PC-9 (cell line): ENCODE results near the gene PPM1B. TPM values are rescaled to one million over a fixed set of nuclear protein-coding genes. Genes with fewer than 3 reads are reported as not detected.

Experiments used
- BruUV-seq: library from RNA; stranded (reverse); fragments of 400-500 nt; replicated peaks from 2 replicates; lab custom pipeline; 2021; lab: Mats Ljungman, UMichigan
- CTCF ChIA-PET: fragments of 300-600 bp; sonication (Branson Sonifier 250); formaldehyde crosslinking; loops from one replicate; lab custom pipeline; 2022; ENCODE audit warnings: antibody characterized with exemption; lab: Charles Lee
- POLR2A ChIA-PET: fragments of 300-600 bp; sonication (Branson Sonifier 250); formaldehyde crosslinking; loops from one replicate; lab custom pipeline; 2022; ENCODE audit warnings: antibody characterized with exemption; ENCODE audit not compliant: unreplicated experiment; lab: Charles Lee
- DNase-seq, 2 experiments: peaks; one replicate each; pipeline versions ENCODE4 v3.0.0 to v3.0.0-alpha.2; 2015 to 2022; ENCODE audit warnings: mixed read lengths in 1 of 2
- H2AFZ ChIP-seq: fragments of 200-600 bp; sonication (generic); 2 replicates; pipeline ENCODE4 v1.8.1; 2017; ENCODE audit warnings: antibody characterized with exemption
- H3F3A ChIP-seq: fragments of 200-600 bp; sonication (generic); 2 replicates; pipeline ENCODE4 v1.8.1; 2017; ENCODE audit warnings: antibody characterized with exemption, mild to moderate bottlenecking, low read depth; ENCODE audit not compliant: insufficient read depth
- H3K27ac ChIP-seq: fragments of 200-600 bp; sonication (generic); 2 replicates; pipeline ENCODE4 v1.6.1; 2016; ENCODE audit warnings: mixed run types
- H3K27me3 ChIP-seq: fragments of 200-600 bp; sonication (generic); 2 replicates; pipeline ENCODE4 v1.6.1; 2016; ENCODE audit warnings: low read depth, mixed run types; ENCODE audit not compliant: insufficient read depth
- H3K36me3 ChIP-seq: fragments of 200-600 bp; sonication (generic); 2 replicates; pipeline ENCODE4 v1.6.1; 2016; ENCODE audit warnings: low read depth, mixed run types
- H3K4me1 ChIP-seq: fragments of 200-600 bp; sonication (generic); replicated peaks from 2 replicates; pipeline ENCODE4 v1.6.1; 2016; ENCODE audit warnings: mixed run types; ENCODE audit not compliant: insufficient read depth
- H3K4me2 ChIP-seq: fragments of 200-600 bp; sonication (generic); 2 replicates; pipeline ENCODE4 v1.6.1; 2017; ENCODE audit warnings: mixed run types
- H3K4me3 ChIP-seq: fragments of 200-600 bp; sonication (generic); 2 replicates; pipeline ENCODE4 v1.6.1; 2016; ENCODE audit warnings: mixed run types
- H3K79me2 ChIP-seq: fragments of 200-600 bp; sonication (generic); 2 replicates; pipeline ENCODE4 v1.6.1; 2017; ENCODE audit warnings: low read depth, mixed run types
- H3K9me2 ChIP-seq: fragments of 200-600 bp; sonication (generic); 2 replicates; pipeline ENCODE4 v1.8.1; 2017; ENCODE audit warnings: mild to moderate bottlenecking; ENCODE audit not compliant: insufficient read depth
- H3K9me3 ChIP-seq: fragments of 200-600 bp; sonication (generic); 2 replicates; pipeline ENCODE4 v1.8.1; 2016; ENCODE audit warnings: low read depth; ENCODE audit not compliant: insufficient read depth
- H4K20me1 ChIP-seq: fragments of 200-600 bp; sonication (generic); 2 replicates; pipeline ENCODE4 v1.8.1; 2017; ENCODE audit not compliant: insufficient read depth
- CTCF ChIP-seq: fragments of 200-600 bp; sonication (generic); conservative IDR thresholded peaks from 2 replicates; pipeline ENCODE4 v1.6.1; 2017; ENCODE audit warnings: mixed run types, antibody characterized with exemption, mild to moderate bottlenecking, moderate library complexity
- EZH2 ChIP-seq: fragments of 200-600 bp; sonication (generic); IDR thresholded peaks from 2 replicates; pipeline ENCODE4 v1.8.0; 2017; ENCODE audit warnings: antibody characterized with exemption, low read depth
- intact Hi-C: fragments of 100-400 bp; cut with micrococcal nuclease; formaldehyde crosslinking; loops from one replicate; pipeline ENCODE4 v1.10.0; 2022; ENCODE audit not compliant: unreplicated experiment
- total RNA-seq: library from RNA; stranded (reverse); gene quantifications from 2 replicates; pipeline ENCODE4 v1.2.3, GENCODE V29; 2021

PPM1B gene
- total RNA-seq, 1 experiment from 2014 or later: 45.0 TPM

GRCh38 chr2:44137048-44137447 is 31.6 kb upstream of the PPM1B start:
- no peak overlapping the region for H2AFZ ChIP-seq
- no TSS peak for BruUV-seq
- no peak for DNase-seq
- H3K4me3 ChIP-seq: no peak overlapping the region
- CTCF ChIA-PET: interaction anchor here (0.5 kb wide), 1 partner anchor 17 kb away, joined by 5 read pairs; no protein-coding TSS in a partner anchor
- peak overlapping the region; percentile 40; the same call in 1 of the 2 replicates for H3K27ac ChIP-seq
- H3K79me2 ChIP-seq: no peaks in the 10 kb centered on the region
- peaks cover 24% of the 10 kb centered on the region for H3K4me1 ChIP-seq
- peaks cover 18% of the 10 kb centered on the region; the same call in 1 of the 2 replicates for H3F3A ChIP-seq
- intact Hi-C loops: loop anchor here (2.0 kb wide), 1 partner anchor 30 kb away; no protein-coding TSS in a partner anchor
- POLR2A ChIA-PET: interaction anchor here (0.6 kb wide), 1 partner anchor 34 kb away, joined by 3 read pairs; no protein-coding TSS in a partner anchor
- H3K4me2 ChIP-seq: no peak overlapping the region
- TF ChIP-seq EZH2: no peak
- TF ChIP-seq CTCF: no peak
- H3K36me3 ChIP-seq: no peaks in the 10 kb centered on the region
- no peaks in the 10 kb centered on the region for H3K27me3 ChIP-seq
- no peaks in the 10 kb centered on the region for H3K9me2 ChIP-seq
- H4K20me1 ChIP-seq: no peaks in the 10 kb centered on the region
- H3K9me3 ChIP-seq: no peaks in the 10 kb centered on the region

GRCh38 chr2:44137872-44138551 is 30.7 kb upstream of the PPM1B start:
- ChIA-PET POLR2A (interaction anchor here (0.6 kb wide), 1 partner anchor 33 kb away, joined by 3 read pairs; no protein-coding TSS in a partner anchor), CTCF (no interaction called here)
- Histone ChIP-seq H3K9me3 (no peaks in the 10 kb centered on the region), H3K27me3 (no peaks in the 10 kb centered on the region), H3F3A (peaks cover 18% of the 10 kb centered on the region; the same call in 1 of the 2 replicates), H3K9me2 (no peaks in the 10 kb centered on the region), H2AFZ (no peak overlapping the region), H3K36me3 (no peaks in the 10 kb centered on the region), H3K79me2 (no peaks in the 10 kb centered on the region), H3K27ac (no peak overlapping the region), H4K20me1 (no peaks in the 10 kb centered on the region), H3K4me1 (peaks cover 24% of the 10 kb centered on the region), H3K4me2 (no peak overlapping the region), H3K4me3 (no peak overlapping the region)
- TF ChIP-seq CTCF (no peak), EZH2 (no peak)
- BruUV-seq: no TSS peak
- no peak for DNase-seq
- intact Hi-C loops: loop anchor here (2.0 kb wide), 1 partner anchor 29 kb away; no protein-coding TSS in a partner anchor

GRCh38 chr2:44139741-44140140 is 28.9 kb upstream of the PPM1B start:
- peaks cover 18% of the 10 kb centered on the region; the same call in 1 of the 2 replicates for H3F3A ChIP-seq
- peaks cover 22% of the 10 kb centered on the region for H3K4me1 ChIP-seq
- H2AFZ ChIP-seq: no peak overlapping the region
- no peaks in the 10 kb centered on the region for H3K9me3 ChIP-seq
- intact Hi-C loops: no loop called here
- H3K79me2 ChIP-seq: no peaks in the 10 kb centered on the region
- H4K20me1 ChIP-seq: no peaks in the 10 kb centered on the region
- no peak overlapping the region for H3K27ac ChIP-seq
- POLR2A ChIA-PET: no interaction called here
- DNase-seq: no peak
- no peaks in the 10 kb centered on the region for H3K27me3 ChIP-seq
- H3K9me2 ChIP-seq: no peaks in the 10 kb centered on the region
- no peaks in the 10 kb centered on the region for H3K36me3 ChIP-seq
- TF ChIP-seq EZH2 (no peak), CTCF (no peak)
- H3K4me3 ChIP-seq: no peak overlapping the region
- no peak overlapping the region for H3K4me2 ChIP-seq
- BruUV-seq: no TSS peak
- CTCF ChIA-PET: no interaction called here
